ENCODE results near the gene DYSF. TPM values are rescaled to one million over a fixed set of nuclear protein-coding genes. Genes with fewer than 3 reads are reported as not detected.

DYSF gene
- total RNA-seq, 1 donor from 2014 or later: 82.8 TPM

Other genes starting within 250 kb of the DYSF start
- 30.7 TPM for gene PAIP2B, start 226.5 kb upstream of the DYSF start, total RNA-seq
- gene ZNF638, start 121.8 kb upstream of the DYSF start, total RNA-seq: 79.5 TPM

Measured in cardiac septum (tissue), 1 donor.